Activated CD8-positive, alpha-beta memory T cell treated with anti-CD3 and anti-CD28 coated beads for 1 hour (primary cell): Measurements from ENCODE around the gene FBXO9.
A peak's percentile ranks its signal among the peaks of the same experiment; 100 is the strongest.
"Not testable (repeated sequence)": the region's sequence is repeated elsewhere in the genome, so short reads cannot be mapped to it uniquely, and the experiment has no call there.

Experiments
- DNase-seq, 2 donors: peaks; one replicate each; pipeline ENCODE4 v3.0.0-alpha.2; 2020; ENCODE audit warnings: low read depth in 1 of 2; ENCODE audit errors: extremely low read depth in 1 of 2

Gene FBXO9

DNA sequence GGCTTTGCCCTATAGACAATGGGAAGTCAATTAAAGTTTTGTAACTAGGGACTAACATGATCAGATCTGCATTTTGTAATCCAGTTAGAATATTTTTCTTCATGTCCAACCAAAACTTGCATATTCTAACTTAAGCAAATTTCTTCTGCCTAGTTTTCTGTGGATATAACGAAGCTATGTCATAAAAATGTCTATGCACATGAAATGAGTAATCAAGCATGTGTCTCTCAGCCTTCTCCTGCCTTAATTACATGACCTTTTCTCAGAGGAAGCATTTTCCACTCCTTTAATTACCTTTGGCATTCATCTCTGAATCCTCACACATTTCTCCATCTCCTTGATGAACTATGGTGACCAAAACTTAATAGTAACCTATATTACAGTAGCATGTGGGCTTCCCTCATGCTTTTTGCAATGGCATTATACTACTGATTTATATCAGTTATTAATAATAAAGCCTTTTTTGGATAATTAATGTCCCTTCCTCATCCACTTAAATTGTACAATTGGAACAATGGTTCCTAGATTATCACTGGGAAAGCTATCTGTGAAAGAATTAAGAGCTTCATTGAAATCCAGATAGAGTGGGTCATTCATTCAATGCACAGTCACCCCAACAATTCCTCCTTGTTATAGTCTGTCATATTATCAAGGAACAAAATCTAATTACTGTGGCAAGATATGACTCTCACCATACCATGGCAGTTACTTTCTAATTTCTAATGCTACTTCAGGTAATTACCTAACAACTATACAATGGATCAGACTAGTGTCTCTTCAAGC, 19.1 kb upstream of the FBXO9 start:
- no peak for DNase-seq

DNA sequence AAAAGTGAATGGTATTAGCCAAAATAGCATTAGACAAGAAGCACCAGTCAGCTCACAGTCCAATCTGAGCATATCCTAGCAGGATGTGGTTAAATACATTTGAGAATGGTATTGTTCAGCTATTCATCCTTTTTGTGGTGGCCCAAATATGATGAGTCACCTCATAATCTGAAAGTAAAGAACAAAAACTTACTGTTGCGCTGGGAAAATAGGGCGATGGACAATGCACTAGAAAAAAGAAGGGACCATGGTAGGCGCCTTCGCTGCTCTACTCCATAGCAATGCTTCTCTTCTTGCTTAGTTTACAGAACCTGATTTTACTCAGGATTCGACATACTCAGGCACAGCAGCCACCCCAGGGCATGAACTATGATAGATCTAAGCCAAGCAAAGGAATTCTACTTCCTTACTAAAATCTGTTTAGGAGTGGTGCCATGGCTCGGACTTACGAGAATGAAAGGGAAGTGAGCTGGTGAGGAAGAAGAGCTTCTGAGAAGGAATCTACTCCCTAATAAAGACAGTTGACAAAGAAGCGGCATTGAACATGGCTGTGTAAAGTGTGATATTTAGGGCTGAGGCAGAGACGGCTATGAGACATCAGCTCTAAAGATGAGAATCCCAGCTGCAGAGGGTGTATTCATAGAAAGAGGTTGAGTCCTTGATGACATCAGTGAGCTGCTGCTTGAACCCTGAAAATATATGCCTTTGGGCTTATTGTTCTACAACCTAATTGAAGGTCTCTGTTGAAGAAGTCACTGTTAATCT, 16.6 kb upstream of the FBXO9 start:
- no peak for DNase-seq

DNA sequence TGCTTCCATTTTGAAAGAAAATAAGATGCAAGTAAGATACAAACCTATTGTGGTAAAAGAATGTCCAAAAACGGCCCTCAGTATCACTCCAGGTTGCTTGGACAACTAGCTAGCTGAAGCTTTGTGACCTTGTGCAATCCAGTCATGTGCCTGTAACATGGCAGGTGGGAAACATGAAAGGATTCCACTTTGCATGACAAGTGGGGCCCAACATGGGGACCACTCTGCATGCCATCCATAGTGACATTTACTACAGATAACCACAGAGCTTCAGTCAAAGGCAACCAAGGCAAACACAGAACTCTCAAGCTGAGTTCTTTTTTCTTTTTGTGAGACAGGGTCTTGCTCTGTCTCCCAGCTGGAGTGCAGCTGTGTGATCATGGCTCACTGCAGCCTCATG, 15.8 kb upstream of the FBXO9 start:
- no peak for DNase-seq

DNA sequence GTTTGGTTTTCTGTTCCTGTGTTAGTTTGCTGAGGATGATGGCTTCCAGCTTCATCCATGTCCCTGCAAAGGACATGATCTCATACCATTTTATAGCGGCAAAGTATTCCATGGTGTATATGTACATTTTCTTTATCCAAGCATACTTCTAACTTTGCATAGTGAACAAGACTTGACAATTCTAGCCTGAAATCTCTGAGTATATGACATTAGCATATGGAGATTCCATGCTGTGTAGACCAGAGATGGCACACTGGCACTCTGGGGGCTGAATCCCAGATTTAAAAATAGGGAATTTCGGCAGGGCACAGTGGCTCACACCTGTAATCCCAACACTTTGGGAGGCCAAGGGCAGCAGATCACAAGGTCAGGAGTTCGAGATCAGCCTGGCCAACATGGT, 13.1 kb upstream of the FBXO9 start:
- not testable (repeated sequence) for DNase-seq

DNA sequence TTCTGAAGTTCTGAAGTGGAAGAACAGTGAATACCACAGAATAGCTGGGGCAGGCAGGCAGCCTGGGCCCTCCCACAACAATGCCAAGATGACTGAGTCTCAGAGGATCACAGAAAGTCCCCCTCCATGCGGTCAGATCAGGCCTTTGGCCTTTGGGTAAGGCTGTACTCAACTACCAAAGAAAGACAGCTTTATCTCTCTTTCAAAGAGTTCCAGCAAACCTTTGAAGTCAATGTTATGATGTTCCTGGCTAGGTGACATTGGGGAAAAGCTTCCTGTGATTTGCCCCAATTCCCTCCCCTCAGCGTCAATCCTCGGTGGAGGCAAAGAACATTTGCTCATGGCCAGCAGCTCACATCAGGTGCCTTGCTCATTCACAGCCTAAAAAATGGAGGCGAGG, 10.7 kb upstream of the FBXO9 start:
- DNase-seq: no peak

DNA sequence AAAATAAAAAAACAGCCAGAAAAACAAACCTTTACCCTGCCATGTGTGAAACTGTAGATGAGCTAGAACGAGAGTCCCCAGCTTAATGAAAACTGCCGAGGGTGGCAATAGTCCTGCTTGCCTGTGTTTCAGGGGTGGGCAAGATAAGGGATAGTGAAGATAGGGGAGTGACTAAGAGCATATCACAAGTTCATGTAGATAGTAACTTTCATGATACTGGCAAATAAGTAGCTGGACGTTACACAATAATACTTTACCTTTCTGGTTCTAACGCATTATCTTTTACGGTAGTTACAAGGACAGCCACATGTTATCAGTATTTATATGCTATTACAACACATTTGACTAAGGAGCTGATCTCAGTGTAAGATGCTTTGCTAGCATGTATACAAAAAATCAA, 9.3 kb upstream of the FBXO9 start:
- no peak for DNase-seq

DNA sequence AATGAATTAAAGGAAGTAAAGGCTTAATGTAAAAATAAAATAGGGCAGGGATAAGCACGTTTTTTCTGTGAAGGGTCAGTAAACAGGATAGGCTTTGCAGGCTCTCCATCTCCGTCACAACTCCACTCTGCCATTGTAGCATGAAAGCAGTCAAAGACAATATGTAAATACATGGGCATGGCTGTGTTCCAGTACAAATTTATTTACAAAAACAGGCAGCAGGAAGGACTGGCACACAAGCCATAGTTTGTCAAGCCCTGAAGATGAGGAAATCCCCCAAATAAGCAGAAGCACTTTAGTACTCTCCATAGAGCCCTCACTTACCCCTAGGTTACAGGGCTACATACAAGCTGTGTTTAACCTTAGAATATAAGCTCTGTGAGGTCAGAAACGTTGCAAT, 8.9 kb upstream of the FBXO9 start:
- no peak for DNase-seq

DNA sequence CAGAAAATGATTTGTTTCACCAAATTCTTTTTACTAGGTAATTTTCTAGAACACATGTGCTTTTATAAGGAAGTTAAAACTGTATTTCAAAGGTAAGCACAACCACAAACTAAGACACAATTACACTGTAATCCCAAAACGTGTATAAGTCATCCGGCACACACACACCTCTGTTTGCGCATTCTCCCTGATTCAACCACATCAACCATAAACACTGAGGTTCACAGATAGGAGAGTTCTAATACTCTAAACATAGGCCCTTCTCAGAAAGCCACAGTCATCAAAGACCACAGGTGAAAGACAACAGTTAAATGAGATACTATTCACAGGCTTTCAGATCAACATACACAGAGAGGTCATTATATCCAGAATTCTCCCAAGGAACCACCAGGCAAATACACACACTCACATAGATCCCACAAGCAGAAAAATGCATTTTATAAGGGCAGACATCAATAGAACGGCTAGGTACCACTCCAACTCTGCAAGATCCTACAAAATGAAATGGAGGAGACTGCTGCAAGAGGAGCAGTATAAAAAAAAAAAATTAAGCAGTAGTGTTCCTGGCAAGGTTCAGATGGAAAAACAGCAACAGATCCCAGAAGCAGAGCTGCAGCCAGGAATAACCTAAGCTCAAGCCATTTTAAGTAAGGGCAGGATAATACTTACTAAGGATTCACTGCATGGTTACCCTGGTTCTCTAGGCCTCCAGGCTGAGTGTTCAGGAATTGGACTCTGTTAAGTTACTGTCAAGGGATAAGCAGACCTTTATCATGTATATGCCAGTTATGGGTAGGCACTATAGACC, 6.6 kb upstream of the FBXO9 start:
- no peak for DNase-seq

DNA sequence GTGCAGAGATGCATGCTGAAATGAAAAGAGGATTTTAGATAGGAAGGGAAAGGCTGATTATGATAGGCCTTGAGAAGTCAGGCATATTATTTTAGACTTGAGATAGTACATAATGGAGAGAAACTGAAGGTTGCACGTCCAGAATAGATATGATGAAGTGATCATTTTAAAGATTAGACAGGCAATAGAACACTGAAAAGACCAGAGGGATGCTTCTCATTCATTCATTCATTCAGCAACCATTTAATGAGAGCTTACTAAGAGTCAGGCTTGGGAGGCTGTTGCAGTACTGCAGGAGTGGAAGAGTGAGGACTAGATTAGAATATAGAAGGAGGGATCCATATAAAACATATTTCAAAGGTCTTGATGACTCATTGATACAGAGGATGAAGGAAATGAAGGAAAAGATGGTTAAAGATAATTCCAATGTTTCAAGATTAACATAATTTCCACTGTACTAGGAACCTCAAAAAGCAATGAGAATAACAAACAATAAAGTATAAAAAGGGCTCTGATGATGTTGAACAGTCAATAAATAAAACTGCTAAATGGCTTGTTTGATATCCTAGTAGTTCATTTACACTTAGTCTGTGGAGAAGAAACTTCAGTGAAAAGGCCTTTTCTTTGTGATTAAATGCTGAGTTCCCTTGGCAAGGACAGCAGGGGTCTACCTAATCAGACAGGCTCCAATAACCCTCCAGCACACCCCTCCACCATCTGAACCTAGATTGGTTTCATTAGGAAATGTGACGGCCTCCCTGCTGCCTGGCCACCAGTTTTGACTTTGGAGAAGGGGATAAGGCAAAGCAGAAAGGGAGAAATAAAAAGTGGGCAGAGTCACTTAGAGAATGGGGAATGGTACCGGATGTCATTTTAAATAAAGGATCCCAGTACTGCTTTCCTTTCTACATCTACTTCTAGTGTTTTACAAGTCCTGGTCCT, 5.3 kb upstream of the FBXO9 start:
- DNase-seq: no peak

DNA sequence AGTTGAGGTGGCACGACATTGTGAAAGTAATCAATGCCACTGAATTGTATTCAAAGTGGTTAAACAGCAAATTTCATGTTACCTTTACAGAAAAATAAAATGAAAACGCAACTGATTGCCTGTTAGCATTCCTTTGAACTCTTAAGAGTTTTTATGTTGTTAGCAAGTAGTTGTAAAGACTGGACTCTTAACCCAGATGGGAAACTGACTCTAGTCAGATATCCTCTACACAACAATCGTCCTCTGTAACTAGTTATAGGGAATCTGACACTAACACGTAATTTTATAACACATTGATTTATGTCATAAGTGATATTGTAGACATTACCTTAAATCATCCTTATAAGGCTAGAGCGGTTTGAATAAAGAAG, 3.0 kb upstream of the FBXO9 start:
- no peak for DNase-seq

DNA sequence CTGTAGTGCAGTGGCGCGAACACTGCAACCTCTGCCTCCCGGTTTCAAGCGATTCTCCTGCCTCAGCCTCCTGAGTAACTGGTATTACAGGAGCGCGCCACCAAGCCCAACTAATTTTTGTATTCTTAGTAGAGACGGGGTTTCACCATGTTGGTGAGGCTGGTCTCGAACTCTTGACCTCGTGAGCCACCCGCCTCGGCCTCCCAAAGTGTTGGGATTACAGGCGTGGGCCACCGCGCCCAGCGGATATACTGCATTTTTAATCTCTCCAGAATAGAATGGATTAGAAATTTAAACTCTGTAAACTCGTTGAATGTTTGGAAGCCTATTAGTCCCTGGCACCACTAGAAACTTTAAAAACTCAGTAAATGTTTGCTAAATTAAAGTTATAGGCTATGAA, 949 bp upstream of the FBXO9 start:
- not testable (repeated sequence) for DNase-seq

DNA sequence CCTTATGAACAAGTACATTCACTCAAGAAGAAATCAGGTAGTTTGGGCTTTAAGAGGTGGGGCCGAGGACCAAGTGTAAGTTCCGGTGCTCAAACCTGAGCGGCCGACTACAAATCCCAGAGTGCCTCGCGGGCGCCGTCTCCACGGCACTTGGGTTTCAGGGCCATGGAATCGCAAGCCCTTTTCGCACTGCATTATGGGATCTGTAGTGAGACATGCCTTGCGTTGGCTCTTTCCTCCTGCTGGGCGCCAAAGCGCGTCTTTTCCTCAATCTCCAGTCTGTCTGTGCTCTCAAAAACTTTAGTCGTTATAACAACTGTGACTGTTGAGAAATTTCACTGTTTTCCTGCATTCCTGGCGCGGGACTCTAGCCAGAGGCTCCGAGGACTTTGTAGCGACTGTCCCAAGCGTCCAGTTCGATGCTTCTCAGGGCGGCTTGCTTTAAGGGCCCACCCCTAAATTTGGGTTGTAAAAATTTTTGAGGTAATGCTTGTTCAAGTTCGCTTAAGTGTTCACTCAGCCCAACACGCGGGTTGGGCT, 408 bp upstream of the FBXO9 start:
- DNase-seq: peak; percentile 87 to 89

DNA sequence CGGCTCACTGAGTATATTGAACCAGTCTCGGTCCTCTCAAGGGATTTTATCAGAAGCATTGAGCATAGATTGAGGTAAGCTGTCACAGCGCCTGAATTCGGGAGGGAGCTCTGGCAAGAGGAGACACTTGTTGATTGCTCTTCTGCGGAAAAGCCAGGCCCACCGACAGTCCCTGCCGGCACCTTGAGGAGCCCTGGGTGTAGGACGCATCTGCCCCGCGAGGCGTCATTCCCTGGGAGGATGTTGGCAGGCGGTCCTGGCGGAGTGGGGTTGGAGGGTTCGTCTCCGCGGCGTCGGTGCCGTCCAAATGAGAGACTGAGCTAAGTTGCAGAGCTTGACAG, 843 bp downstream of the FBXO9 start:
- peak in 1 of 2 donors; percentile 8 for DNase-seq

DNA sequence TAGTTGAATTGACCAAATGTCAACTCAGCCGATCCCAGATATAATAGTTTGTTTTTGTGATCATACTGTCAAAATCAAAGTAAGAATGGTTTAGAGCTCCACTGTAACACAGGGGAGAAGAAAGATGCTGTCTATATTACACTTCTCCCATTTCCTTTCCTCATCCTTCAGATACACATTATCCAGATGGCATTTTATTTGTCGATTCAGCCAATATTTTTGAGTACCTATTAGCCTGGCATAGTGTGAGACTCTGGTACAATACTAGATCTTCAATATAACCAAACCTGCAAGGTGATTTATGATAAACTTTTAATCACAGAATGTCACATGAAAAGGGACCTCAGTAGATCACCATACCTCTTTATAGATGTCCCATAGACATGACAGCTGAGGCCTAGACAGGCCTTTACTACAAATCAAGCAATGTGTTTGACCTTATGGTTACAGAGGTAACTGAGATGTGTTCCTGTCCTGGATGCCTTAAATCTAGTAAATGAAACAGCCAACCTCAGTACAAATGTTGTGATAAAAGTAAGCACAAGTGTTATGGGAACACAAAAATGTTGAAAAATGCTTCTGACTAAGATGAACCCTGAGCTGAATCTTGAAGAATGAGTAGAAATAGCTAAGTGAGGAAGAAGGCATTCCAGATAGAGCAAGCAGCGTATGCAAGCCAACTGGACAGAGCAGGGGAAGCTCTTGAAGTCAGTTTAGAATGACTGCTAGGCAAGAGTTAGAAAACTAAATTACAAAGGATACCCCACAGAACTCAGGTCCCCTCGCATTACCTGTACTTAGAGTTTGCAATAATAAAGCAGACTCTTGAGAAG, 1.9 kb downstream of the FBXO9 start:
- DNase-seq: no peak

DNA sequence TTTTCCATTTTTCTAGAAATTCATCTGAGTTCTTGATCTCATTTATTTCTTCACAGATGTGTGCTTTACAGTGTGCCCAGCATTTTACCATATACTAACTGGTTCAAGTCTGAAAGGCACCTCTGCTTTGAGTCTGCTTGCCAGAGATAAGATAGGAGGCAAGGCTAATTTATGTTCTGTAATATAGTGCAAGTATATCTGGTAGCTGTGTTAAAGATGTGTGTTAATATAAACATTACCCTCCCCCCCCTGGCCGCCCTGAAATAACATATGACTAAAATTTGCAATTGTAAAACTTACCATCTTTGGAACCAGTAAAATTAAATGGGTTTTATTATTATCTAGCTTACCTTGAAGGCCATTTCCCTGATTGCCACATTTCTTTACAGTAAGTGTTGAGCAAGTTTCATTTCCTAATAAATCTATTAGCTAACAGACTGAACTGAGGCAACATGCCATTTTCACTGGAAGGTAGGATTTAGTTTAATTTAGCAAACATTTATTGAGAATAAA, 2.7 kb downstream of the FBXO9 start:
- DNase-seq: no peak

DNA sequence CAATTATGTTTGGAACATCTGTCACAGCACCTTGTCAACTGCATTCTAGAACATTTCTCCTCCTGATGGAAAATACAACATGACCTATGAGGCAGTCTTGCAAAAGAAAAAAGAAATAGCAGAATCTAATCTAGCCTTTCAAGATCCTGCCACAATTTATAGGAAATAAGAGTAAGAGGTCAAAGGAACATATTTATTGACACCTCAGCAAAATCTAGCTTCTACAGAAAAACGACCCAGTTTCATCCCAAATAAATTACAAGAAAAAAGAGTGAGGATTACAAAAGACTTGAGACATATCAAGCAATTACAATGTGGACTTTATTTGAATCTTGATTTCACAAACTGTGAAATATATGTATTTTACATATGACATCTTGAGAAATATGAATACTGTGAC, 4.2 kb downstream of the FBXO9 start:
- no peak for DNase-seq

DNA sequence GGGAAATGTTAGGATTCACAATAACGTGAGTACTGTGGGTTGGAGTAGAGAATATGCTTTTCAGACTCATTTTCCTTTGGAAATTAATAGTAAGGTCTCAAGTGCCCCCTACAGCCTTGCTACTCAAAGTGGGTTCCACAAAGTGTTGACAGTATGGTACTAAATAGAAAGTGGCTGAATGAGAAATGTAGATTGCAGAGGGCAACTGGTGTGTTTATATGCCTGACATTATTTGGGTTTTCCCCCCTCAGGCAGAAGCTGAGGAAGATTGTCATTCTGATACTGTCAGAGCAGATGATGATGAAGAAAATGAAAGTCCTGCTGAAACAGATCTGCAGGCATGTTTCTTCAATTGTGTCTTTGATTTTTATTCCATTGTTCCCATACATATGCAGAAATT, 5.6 kb downstream of the FBXO9 start:
- no peak for DNase-seq

DNA sequence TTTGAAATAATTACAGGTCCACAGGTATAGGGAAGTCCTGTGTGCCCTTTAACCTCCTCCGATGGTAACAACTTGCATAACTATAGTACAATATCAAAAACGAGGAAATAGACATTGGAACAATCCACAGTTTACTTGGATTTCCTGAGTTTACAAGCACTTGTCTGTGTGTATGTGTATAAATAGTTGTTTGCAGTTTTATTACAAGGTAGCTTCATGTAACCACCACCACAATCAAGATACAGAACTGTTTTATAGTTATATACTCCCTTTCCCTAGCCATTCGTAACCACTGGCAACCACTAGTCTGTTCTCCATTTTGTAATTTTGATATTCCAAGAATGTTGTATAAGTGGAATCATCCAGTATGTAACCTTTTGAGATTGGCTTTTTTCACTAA, 9.1 kb downstream of the FBXO9 start:
- DNase-seq: no peak

DNA sequence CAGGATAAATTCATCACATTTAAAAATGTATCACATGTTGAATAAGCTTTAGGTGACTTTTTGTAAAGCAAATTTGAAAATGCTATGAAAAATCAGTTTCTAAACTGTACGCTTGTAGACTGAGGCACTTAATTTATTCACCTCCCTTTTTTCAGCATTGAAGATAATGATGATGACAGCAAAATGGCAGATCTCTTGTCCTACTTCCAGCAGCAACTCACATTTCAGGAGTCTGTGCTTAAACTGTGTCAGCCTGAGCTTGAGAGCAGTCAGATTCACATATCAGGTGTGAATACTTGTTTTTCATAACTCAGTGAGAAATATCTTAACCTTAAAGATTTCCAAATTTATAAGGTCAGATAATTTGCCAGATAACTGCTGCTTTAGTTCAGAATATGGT, 15.6 kb downstream of the FBXO9 start:
- no peak for DNase-seq
